K562 (cell line): ENCODE data around the gene TRIM38. TPM values are rescaled to one million over a fixed set of nuclear protein-coding genes. Genes with fewer than 3 reads are reported as not detected.
A peak's percentile ranks its signal among the peaks of the same experiment; 100 is the strongest.

Experiments used
- DMBX1 ChIP-seq: fragments of 250-450 bp; sonication (Bioruptor Pico); IDR thresholded peaks from 2 replicates; pipeline ENCODE4 v1.8.0; 2022; ENCODE audit warnings: inconsistent platforms, mild to moderate bottlenecking, moderate library complexity, borderline replicate concordance
- HMGXB4 ChIP-seq: sonication (generic); formaldehyde crosslinking; IDR thresholded peaks from 2 replicates; pipeline ENCODE4 v1.8.1; 2023; ENCODE audit warnings: mild to moderate bottlenecking, missing genetic modification reagents
- NRF1 ChIP-seq, 2 experiments: fragments of 450-650 bp; IDR thresholded peaks in 1 of 2; conservative IDR thresholded peaks in 1 of 2; 2 replicates each; pipeline ENCODE4 v1.6.1; 2014; ENCODE audit warnings: mild to moderate bottlenecking in 2 of 2
- SMAD4 ChIP-seq: fragments of 250-450 bp; sonication (Bioruptor Pico); conservative IDR thresholded peaks from 2 replicates; pipeline ENCODE4 v1.8.0; 2021; ENCODE audit warnings: inconsistent platforms, mild to moderate bottlenecking, moderate library complexity
- THRA ChIP-seq: fragments of 450-650 bp; IDR thresholded peaks from 2 replicates; pipeline ENCODE4 v1.6.1; 2017; ENCODE audit warnings: mild to moderate bottlenecking, moderate library complexity
- ZBTB40 ChIP-seq, 2 experiments: fragments of 450-650 bp in 1 of 2; sonication (generic) in 1 of 2; formaldehyde crosslinking in 1 of 2; IDR thresholded peaks; 2 replicates each; pipeline versions ENCODE4 v1.7.1 to v1.9.0; 2016 to 2022; ENCODE audit warnings: inconsistent platforms in 1 of 2, mild to moderate bottlenecking in 1 of 2, missing genetic modification reagents in 1 of 2
- ZNF134 ChIP-seq: fragments of 250-450 bp; sonication (Bioruptor Pico); conservative IDR thresholded peaks from 2 replicates; pipeline ENCODE4 v1.4.0; 2020
- ZNF217 ChIP-seq: sonication (generic); formaldehyde crosslinking; IDR thresholded peaks from 2 replicates; pipeline ENCODE4 v1.8.0; 2022; ENCODE audit warnings: mild to moderate bottlenecking, missing genetic modification reagents
- ZNF592 ChIP-seq: fragments of 450-650 bp; IDR thresholded peaks from 2 replicates; pipeline ENCODE4 v1.6.1; 2017; ENCODE audit warnings: antibody characterized with exemption, mild to moderate bottlenecking
- polyA plus RNA-seq, 8 experiments: library from polyadenylated mRNA; depleted of rRNA in 4 of 8; stranded (reverse) in 5 of 8; unstranded in 3 of 8; fragments of >200 nt; fragmentation: Nextera tagmentation in 2 of 8; fragmentation: Illumina TruSeq in 1 of 8; extraction: Ambion mirVana in 2 of 8; extraction: Trizol in 1 of 8; gene quantifications; 2 replicates each; pipeline versions ENCODE4 v1.2.1 to v1.2.3, GENCODE V29; 2011 to 2014; ENCODE audit warnings: inconsistent platforms in 1 of 8, missing spikeins in 1 of 8
- total RNA-seq, 7 experiments: library from RNA; depleted of rRNA in 6 of 7; stranded (reverse); fragments of >200 nt in 6 of 7; fragmentation: Illumina TruSeq in 2 of 7; extraction: Trizol in 2 of 7; gene quantifications; 2 replicates each; pipeline versions ENCODE4 v1.2.1 to v1.2.3, GENCODE V29; 2011 to 2021; ENCODE audit warnings: low replicate concordance in 1 of 7

TRIM38 gene
- total and polyA plus RNA-seq, 9 of the 15 experiments (the other 6 are each of a cell fraction or from before 2014, with no cell fraction given): 1.7 to 6.7 (median 6.3) TPM

- TF ChIP-seq ZNF592 (0 out of 2 replicates have a peak, but pooled peaks have one; percentile 37), ZBTB40 (IDR thresholded peaks at IDR 0.05) (no peak), ZBTB40 (CRISPR knock-in tag; IDR thresholded peaks at IDR 0.05) (no peak), DMBX1 (CRISPR knock-in tag) (no peak), NRF1 (conservative IDR thresholded peaks at IDR 0.05 in 1 of 2, IDR thresholded peaks at IDR 0.05 in 1 of 2) (no peak), ZNF134 (no peak), HMGXB4 (CRISPR knock-in tag) (no peak), ZNF217 (CRISPR knock-in tag) (no peak), THRA (peak; percentile 74; the same call in 1 of the 2 replicates), SMAD4 (CRISPR knock-in tag) (peak; percentile 56; the same call in 1 of the 2 replicates)
Observed at GRCh38 chr6:26012061-26012460, 49.5 kb downstream of the TRIM38 start (continued).
